ENCODE data around the gene BSPRY. TPM values are rescaled to one million over a fixed set of nuclear protein-coding genes. Genes with fewer than 3 reads are reported as not detected.

BSPRY gene
- total RNA-seq, 1 donor from 2014 or later, result 19.7 TPM

- DNase-seq (ENCODE audit: low spot score, unreplicated experiment), result no peak
- no peak overlapping the region for H3K27ac Mint-ChIP-seq
- H3K27me3 Mint-ChIP-seq, result no peaks in the 10 kb centered on the region
- H3K4me1 Mint-ChIP-seq (ENCODE audit: low read depth), result no peaks in the 10 kb centered on the region
- no peak for TF ChIP-seq CTCF (IDR thresholded peaks at IDR 0.05; ENCODE audit: unreplicated experiment)
- no peaks in the 10 kb centered on the region for H3K9me3 Mint-ChIP-seq (ENCODE audit: low read depth)
- no peak overlapping the region for H3K4me3 Mint-ChIP-seq (ENCODE audit: low read depth)
- no peaks in the 10 kb centered on the region for H3K36me3 Mint-ChIP-seq (ENCODE audit: insufficient read depth)
Observed at GRCh38 chr9:113416149-113416721, 66.9 kb downstream of the BSPRY start.

- Mint-ChIP-seq H3K27me3 (no peaks in the 10 kb centered on the region), H3K4me1 (ENCODE audit: low read depth) (no peaks in the 10 kb centered on the region), H3K4me3 (ENCODE audit: low read depth) (no peak overlapping the region), H3K9me3 (ENCODE audit: low read depth) (no peaks in the 10 kb centered on the region), H3K36me3 (ENCODE audit: insufficient read depth) (no peaks in the 10 kb centered on the region), H3K27ac (no peak overlapping the region)
- no peak for TF ChIP-seq CTCF (IDR thresholded peaks at IDR 0.05; ENCODE audit: unreplicated experiment)
- DNase-seq (ENCODE audit: low spot score, unreplicated experiment), result no peak
Observed at GRCh38 chr9:113417370-113417769, 68.0 kb downstream of the BSPRY start.

Other genes starting within 250 kb of the BSPRY start
- 3.0 and 3.3 TPM in 2 replicates for gene SLC31A2, start 198.5 kb upstream of the BSPRY start, total RNA-seq
- gene FKBP15, start 128.3 kb upstream of the BSPRY start, total RNA-seq, result 26.9 and 29.3 TPM in 2 replicates
- 28.2 and 28.5 TPM in 2 replicates for gene SLC31A1, start 128.0 kb upstream of the BSPRY start, total RNA-seq
- gene CDC26, start 74.0 kb upstream of the BSPRY start, total RNA-seq, result 33.0 and 36.6 TPM in 2 replicates
- 33.6 and 35.1 TPM in 2 replicates for gene PRPF4, start 73.9 kb upstream of the BSPRY start, total RNA-seq
- gene RNF183, start 46.2 kb upstream of the BSPRY start, total RNA-seq, result 0.26 and 0.44 TPM in 2 replicates
- 5.1 and 5.7 TPM in 2 replicates for gene WDR31, start 9.3 kb upstream of the BSPRY start, total RNA-seq
- 77.4 and 83.9 TPM in 2 replicates for gene HDHD3, start 27.4 kb downstream of the BSPRY start, total RNA-seq
- gene ALAD, start 51.7 kb downstream of the BSPRY start, total RNA-seq, result 59.3 and 64.3 TPM in 2 replicates
- 36.6 and 40.5 TPM in 2 replicates for gene POLE3, start 61.1 kb downstream of the BSPRY start, total RNA-seq
- gene C9orf43, start 61.2 kb downstream of the BSPRY start, total RNA-seq, result 0.51 and 1.6 TPM in 2 replicates
- 39.3 and 44.2 TPM in 2 replicates for gene RGS3, start 114.2 kb downstream of the BSPRY start, total RNA-seq